ENCODE data around the gene UBTD2. TPM values are rescaled to one million over a fixed set of nuclear protein-coding genes. Genes with fewer than 3 reads are reported as not detected.
A peak's percentile ranks its signal among the peaks of the same experiment; 100 is the strongest.

The UBTD2 gene
- total RNA-seq, 1 experiment from 2014 or later, result 42.6 TPM

DNA sequence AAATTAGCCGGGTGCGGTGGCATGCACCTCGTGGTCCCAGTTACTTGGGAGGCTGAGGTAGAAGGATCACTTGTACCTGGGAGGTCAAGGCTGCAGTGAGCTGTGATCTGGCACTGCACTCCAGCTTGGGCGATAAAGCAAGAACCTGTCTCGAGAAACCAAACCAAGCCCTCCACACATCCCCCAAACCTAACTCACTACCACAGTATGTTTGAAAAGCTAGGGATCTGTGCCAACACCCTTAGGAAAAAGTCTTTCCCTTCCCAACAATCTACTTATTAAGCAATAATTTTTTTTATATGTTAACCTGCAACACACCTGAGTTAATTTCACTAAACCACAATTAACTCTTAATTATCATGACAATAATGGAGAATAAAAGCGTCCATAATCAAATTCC lies 2.2 kb downstream of the UBTD2 start:
- peaks cover 7% of the 10 kb centered on the region; the same call in 1 of the 2 replicates for H3K4me1 ChIP-seq (ENCODE audit: insufficient read depth, low read length)
- no peak overlapping the region for H3K18ac ChIP-seq (ENCODE audit: insufficient read length, low read depth, low read length)
- no peak overlapping the region for H2BK5ac ChIP-seq (ENCODE audit: insufficient read length, low read length)
- peak overlapping the region in 2 of 3 experiments; percentile 41 to 63; a peak in 2 of 7 replicates for H3K27ac Mint-ChIP-seq
- no peak overlapping the region for H2AK5ac ChIP-seq (ENCODE audit: insufficient read length, low read length)
- H2BK120ac ChIP-seq (ENCODE audit: low read depth, low read length, poor library complexity, severe bottlenecking), result no peak overlapping the region
- TF ChIP-seq, protein P1, sequence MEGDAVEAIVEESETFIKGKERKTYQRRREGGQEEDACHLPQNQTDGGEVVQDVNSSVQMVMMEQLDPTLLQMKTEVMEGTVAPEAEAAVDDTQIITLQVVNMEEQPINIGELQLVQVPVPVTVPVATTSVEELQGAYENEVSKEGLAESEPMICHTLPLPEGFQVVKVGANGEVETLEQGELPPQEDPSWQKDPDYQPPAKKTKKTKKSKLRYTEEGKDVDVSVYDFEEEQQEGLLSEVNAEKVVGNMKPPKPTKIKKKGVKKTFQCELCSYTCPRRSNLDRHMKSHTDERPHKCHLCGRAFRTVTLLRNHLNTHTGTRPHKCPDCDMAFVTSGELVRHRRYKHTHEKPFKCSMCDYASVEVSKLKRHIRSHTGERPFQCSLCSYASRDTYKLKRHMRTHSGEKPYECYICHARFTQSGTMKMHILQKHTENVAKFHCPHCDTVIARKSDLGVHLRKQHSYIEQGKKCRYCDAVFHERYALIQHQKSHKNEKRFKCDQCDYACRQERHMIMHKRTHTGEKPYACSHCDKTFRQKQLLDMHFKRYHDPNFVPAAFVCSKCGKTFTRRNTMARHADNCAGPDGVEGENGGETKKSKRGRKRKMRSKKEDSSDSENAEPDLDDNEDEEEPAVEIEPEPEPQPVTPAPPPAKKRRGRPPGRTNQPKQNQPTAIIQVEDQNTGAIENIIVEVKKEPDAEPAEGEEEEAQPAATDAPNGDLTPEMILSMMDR (conservative IDR thresholded peaks at IDR 0.05), result no peak
- H3K79me2 ChIP-seq (ENCODE audit: insufficient read depth, low read length), result peaks cover 48% of the 10 kb centered on the region; the same call in 1 of the 2 replicates
- no peaks in the 10 kb centered on the region for H3K27me3 Mint-ChIP-seq (ENCODE audit: low read depth)
- H3K4ac ChIP-seq (ENCODE audit: low read depth, low read length), result no peak overlapping the region
- H3K4me1 Mint-ChIP-seq, result peaks cover 33 to 45% of the 10 kb centered on the region in 2 experiments
- H2BK15ac ChIP-seq (ENCODE audit: low read depth, low read length), result no peak overlapping the region
- no peak overlapping the region for H4K8ac ChIP-seq (replicated peaks; ENCODE audit: insufficient read length, low read depth, low read length)
- H3K9ac ChIP-seq (ENCODE audit: extremely low read depth, insufficient read length, low read length), result no peak overlapping the region
- H3K36me3 Mint-ChIP-seq (ENCODE audit: insufficient read depth in 1 of 3, low read depth in 3 of 3), result peaks cover 0 to 21% (median 12%) of the 10 kb centered on the region in 3 experiments; a peak in 5 of 7 replicates
- H2BK20ac ChIP-seq (ENCODE audit: low read depth, low read length, poor library complexity, severe bottlenecking), result no peak overlapping the region
- peaks cover 3% of the 10 kb centered on the region for H3K79me1 ChIP-seq (ENCODE audit: insufficient read depth, low read depth, low read length, poor library complexity, severe bottlenecking)
- no peak overlapping the region for H3K56ac ChIP-seq (ENCODE audit: insufficient read length, low read depth, low read length)
- peak overlapping the region; percentile 96 to 98 for H3K4me3 Mint-ChIP-seq
- H3K4me2 ChIP-seq (ENCODE audit: insufficient read depth, insufficient read length, low read length), result peak overlapping the region; percentile 96
- H4K5ac ChIP-seq (ENCODE audit: insufficient read length, low read depth, low read length), result no peak overlapping the region
- DNase-seq, result no peak
- no peak overlapping the region for H3K27ac ChIP-seq (ENCODE audit: insufficient read length, low read depth, low read length)
- H2BK12ac ChIP-seq (ENCODE audit: insufficient read length, low read depth, low read length), result no peak overlapping the region
- no peaks in the 10 kb centered on the region for H3K27me3 ChIP-seq (ENCODE audit: insufficient read depth, low read length)
- H4K20me1 ChIP-seq (ENCODE audit: control insufficient read depth, insufficient read depth, insufficient read length), result no peaks in the 10 kb centered on the region
- H3K23ac ChIP-seq (ENCODE audit: insufficient read length, low read depth, low read length), result no peak overlapping the region
- peaks cover 6% of the 10 kb centered on the region for H3K23me2 ChIP-seq (ENCODE audit: insufficient read length, low read depth, low read length, poor library complexity, severe bottlenecking)
- no peaks in the 10 kb centered on the region; a peak in 1 of 5 replicates for H3K9me3 Mint-ChIP-seq
- no peak overlapping the region for H2AFZ ChIP-seq (ENCODE audit: low read length)
- no CpG with 5 or more reads among the region's 6 CpGs for WGBS (ENCODE audit: extremely low coverage, insufficient read length, low lambda C conversion rate)
- no peaks in the 10 kb centered on the region for H3K9me3 ChIP-seq (ENCODE audit: control insufficient read depth, low read depth, low read length)
- no peak overlapping the region for H3K14ac ChIP-seq (ENCODE audit: insufficient read depth, low read length)
- H3T11ph ChIP-seq (ENCODE audit: low read length), result no peak overlapping the region
- no peak overlapping the region for H4K91ac ChIP-seq (ENCODE audit: insufficient read length, low read depth, low read length)
